ENCODE results near the gene GPR82. TPM values are rescaled to one million over a fixed set of nuclear protein-coding genes. Genes with fewer than 3 reads are reported as not detected.

The GPR82 gene
- total RNA-seq, 2 donors from 2014 or later, result 0.52 TPM; not detected in 1

Small RNAs within 50 kb of the gene (small RNA-seq; reads per million reads assigned to genes)
- gene RN7SL144P, result not detected

Other genes starting within 250 kb of the GPR82 start
- 1 to 10 TPM; 1.3 to 4.9 TPM for gene GPR34, start 35.2 kb upstream of the GPR82 start, total RNA-seq
- 10 to 100 TPM; 22.3 to 27.4 TPM for gene CASK, start 199.4 kb downstream of the GPR82 start, total RNA-seq

Data from body of pancreas (tissue), 2 donors.